ENCODE data around the gene TSPAN15. TPM values are rescaled to one million over a fixed set of nuclear protein-coding genes. Genes with fewer than 3 reads are reported as not detected.
"Not testable (repeated sequence)": the region's sequence is repeated elsewhere in the genome, so short reads cannot be mapped to it uniquely, and the experiment has no call there.

TSPAN15 gene
- total RNA-seq, 1 donor from 2014 or later: 103 TPM

GRCh38 chr10:69474742-69475432, 23.6 kb downstream of the TSPAN15 start:
- no peak for DNase-seq (ENCODE audit: low spot score)
- intact Hi-C loops (cut with DNase I): no loop called here
- peak; percentile 64 for ATAC-seq

- DNase-seq (ENCODE audit: low spot score): no peak
- ATAC-seq: peak; percentile 38
- intact Hi-C loops (cut with DNase I): no loop called here
Measured at GRCh38 chr10:69475433-69475830, 24.2 kb downstream of the TSPAN15 start.

- intact Hi-C loops (cut with DNase I): no loop called here
- DNase-seq (ENCODE audit: low spot score): no peak
- no peak for ATAC-seq
Measured at GRCh38 chr10:69477968-69478597, 26.8 kb downstream of the TSPAN15 start.

GRCh38 chr10:69479240-69480067, 28.2 kb downstream of the TSPAN15 start:
- DNase-seq (ENCODE audit: low spot score): no peak
- intact Hi-C loops (cut with DNase I): no loop called here
- ATAC-seq: peak; percentile 50

GRCh38 chr10:69480068-69480412, 28.8 kb downstream of the TSPAN15 start:
- peak; percentile 42 for ATAC-seq
- intact Hi-C loops (cut with DNase I): no loop called here
- DNase-seq (ENCODE audit: low spot score): no peak

GRCh38 chr10:69481305-69481704, 30.0 kb downstream of the TSPAN15 start:
- DNase-seq (ENCODE audit: low spot score) (no peak), ATAC-seq (peak; percentile 27)
- intact Hi-C loops (cut with DNase I): no loop called here

- ATAC-seq: no peak
- DNase-seq (ENCODE audit: low spot score): no peak
- intact Hi-C loops (cut with DNase I): no loop called here
Measured at GRCh38 chr10:69481811-69482524, 30.7 kb downstream of the TSPAN15 start.

- no peak for DNase-seq (ENCODE audit: low spot score)
- ATAC-seq: no peak
- intact Hi-C loops (cut with DNase I): no loop called here
Measured at GRCh38 chr10:69483963-69484362, 32.7 kb downstream of the TSPAN15 start.

- intact Hi-C loops (cut with DNase I): no loop called here
- DNase-seq (ENCODE audit: low spot score) (no peak), ATAC-seq (no peak)
Measured at GRCh38 chr10:69484736-69485135, 33.5 kb downstream of the TSPAN15 start.

GRCh38 chr10:69486922-69487730, 35.9 kb downstream of the TSPAN15 start:
- peak; percentile 42 for DNase-seq (ENCODE audit: low spot score)
- intact Hi-C loops (cut with DNase I): no loop called here
- no peak for ATAC-seq

GRCh38 chr10:69488149-69488844, 37.0 kb downstream of the TSPAN15 start:
- intact Hi-C loops (cut with DNase I); ATAC-seq: not testable (repeated sequence)
- DNase-seq (ENCODE audit: low spot score): peak; percentile 40

GRCh38 chr10:69488856-69489255, 37.6 kb downstream of the TSPAN15 start:
- ATAC-seq; intact Hi-C loops (cut with DNase I): not testable (repeated sequence)
- DNase-seq (ENCODE audit: low spot score): peak; percentile 25

- ATAC-seq (no peak), DNase-seq (ENCODE audit: low spot score) (peak; percentile 42)
- intact Hi-C loops (cut with DNase I): no loop called here
Measured at GRCh38 chr10:69489506-69490090, 38.3 kb downstream of the TSPAN15 start.

GRCh38 chr10:69490876-69491275, 39.6 kb downstream of the TSPAN15 start:
- no peak for ATAC-seq
- DNase-seq (ENCODE audit: low spot score): peak; percentile 49
- intact Hi-C loops (cut with DNase I): no loop called here

- peak; percentile 55 for DNase-seq (ENCODE audit: low spot score)
- ATAC-seq: no peak
- intact Hi-C loops (cut with DNase I): no loop called here
Measured at GRCh38 chr10:69491611-69492010, 40.3 kb downstream of the TSPAN15 start.

GRCh38 chr10:69492091-69492745, 41.0 kb downstream of the TSPAN15 start:
- peak; percentile 56 for DNase-seq (ENCODE audit: low spot score)
- no peak for ATAC-seq
- intact Hi-C loops (cut with DNase I): no loop called here
